ENCODE data around the gene MRPS34. TPM values are rescaled to one million over a fixed set of nuclear protein-coding genes. Genes with fewer than 3 reads are reported as not detected.

Gene MRPS34
- total RNA-seq, 4 donors from 2014 or later: 67.6 to 114 (median 82.3) TPM

GRCh38 chr16:1726661-1727502 lies 46.1 kb downstream of the MRPS34 start:
- peaks cover 3 to 24% (median 14%) of the 10 kb centered on the region in 4 donors for H3K4me1 ChIP-seq
- TF ChIP-seq POLR2A (IDR thresholded peaks at IDR 0.05) (no peak), CTCF (IDR thresholded peaks at IDR 0.05) (no peak)
- H3K27ac ChIP-seq: no peak overlapping the region
- no peaks in the 10 kb centered on the region for H3K9me3 ChIP-seq
- peaks cover 0 to 68% (median 0%) of the 10 kb centered on the region in 3 donors for H3K36me3 ChIP-seq
- no peaks in the 10 kb centered on the region for H3K27me3 ChIP-seq
- no peak overlapping the region for H3K4me3 ChIP-seq
- no peak for DNase-seq

GRCh38 chr16:1724491-1724890 lies 48.4 kb downstream of the MRPS34 start:
- no peak overlapping the region for H3K4me3 ChIP-seq
- H3K36me3 ChIP-seq: peaks cover 0 to 46% (median 0%) of the 10 kb centered on the region in 3 donors
- no peaks in the 10 kb centered on the region for H3K9me3 ChIP-seq
- no peaks in the 10 kb centered on the region for H3K27me3 ChIP-seq
- H3K27ac ChIP-seq: no peak overlapping the region
- DNase-seq: no peak
- H3K4me1 ChIP-seq: peaks cover 3 to 34% (median 17%) of the 10 kb centered on the region in 4 donors
- TF ChIP-seq CTCF (IDR thresholded peaks at IDR 0.05) (no peak), POLR2A (IDR thresholded peaks at IDR 0.05) (no peak)

- DNase-seq: peak in 2 of 3 donors; percentile 58 to 72
- Histone ChIP-seq H3K4me1 (peaks cover 3 to 34% (median 20%) of the 10 kb centered on the region in 4 donors), H3K9me3 (no peaks in the 10 kb centered on the region), H3K27me3 (no peaks in the 10 kb centered on the region), H3K4me3 (no peak overlapping the region), H3K27ac (peak overlapping the region in 2 of 4 donors; percentile 52 to 60), H3K36me3 (peaks cover 0 to 37% (median 0%) of the 10 kb centered on the region in 3 donors)
- TF ChIP-seq CTCF (IDR thresholded peaks at IDR 0.05) (peak; percentile 61 to 82 (median 68)), POLR2A (IDR thresholded peaks at IDR 0.05) (no peak)
These were observed 49.3 kb downstream of the MRPS34 start for GRCh38 chr16:1723450-1724147.

Small RNA genes lying within 50 kb of the gene (small RNA-seq; reads per million reads assigned to genes)
- 0.12 to 0.70 reads per million in 2 donors for gene MIR3177

Other genes with a start within 250 kb of the MRPS34 start
- 10 to 100 TPM in 3 of 4 donors, 1 to 10 TPM in 1; 7.4 to 42.1 (median 11.6) TPM for gene TMEM204, start 239.5 kb downstream of the MRPS34 start, total RNA-seq
- 10 to 100 TPM in 3 of 4 donors, 1 to 10 TPM in 1; 7.5 to 21.6 (median 18.4) TPM for gene IFT140, start 161.1 kb downstream of the MRPS34 start, total RNA-seq
- gene CRAMP1, start 160.8 kb downstream of the MRPS34 start, total RNA-seq: 10 to 100 TPM; 16.5 to 37.1 (median 20.0) TPM
- 10 to 100 TPM; 22.7 to 32.3 (median 25.0) TPM for gene JPT2, start 94.9 kb downstream of the MRPS34 start, total RNA-seq
- 100 to 1,000 TPM in 3 of 4 donors, 10 to 100 TPM in 1; 78.1 to 456 (median 193) TPM for gene MAPK8IP3, start 66.9 kb downstream of the MRPS34 start, total RNA-seq
- 100 to 1,000 TPM in 3 of 4 donors, 10 to 100 TPM in 1; 69.3 to 150 (median 126) TPM for gene NME3, start 1.6 kb downstream of the MRPS34 start, total RNA-seq
- gene EME2, start 324 bp downstream of the MRPS34 start, total RNA-seq: 10 to 100 TPM; 54.6 to 99.9 (median 67.0) TPM
- 100 to 1,000 TPM in 2 of 4 donors, 10 to 100 TPM in 2; 76.4 to 148 (median 102) TPM for gene SPSB3, start 9.4 kb upstream of the MRPS34 start, total RNA-seq
- gene NUBP2, start 9.8 kb upstream of the MRPS34 start, total RNA-seq: 10 to 100 TPM; 47.1 to 99.9 (median 59.3) TPM
- under 1 TPM in 1 of 4 donors, not detected in 3; 0.35 TPM for gene IGFALS, start 20.6 kb upstream of the MRPS34 start, total RNA-seq
- gene HAGH, start 53.7 kb upstream of the MRPS34 start, total RNA-seq: 100 to 1,000 TPM; 105 to 187 (median 155) TPM
- 100 to 1,000 TPM; 107 to 188 (median 152) TPM for gene FAHD1, start 54.1 kb upstream of the MRPS34 start, total RNA-seq
- not detected for gene MEIOB, start 99.0 kb upstream of the MRPS34 start, total RNA-seq
- gene HS3ST6, start 145.3 kb upstream of the MRPS34 start, total RNA-seq: not detected
- 10 to 100 TPM; 17.3 to 46.6 (median 38.3) TPM for gene MSRB1, start 170.1 kb upstream of the MRPS34 start, total RNA-seq
- not detected for gene RPL3L, start 181.6 kb upstream of the MRPS34 start, total RNA-seq
- 100 to 1,000 TPM in 3 of 4 donors, 10 to 100 TPM in 1; 55.3 to 373 (median 236) TPM for gene NDUFB10, start 186.4 kb upstream of the MRPS34 start, total RNA-seq
- 1,000 to 10,000 TPM in 3 of 4 donors, 100 to 1,000 TPM in 1; 736 to 1,881 (median 1,543) TPM for gene RPS2, start 191.7 kb upstream of the MRPS34 start, total RNA-seq
- not detected for gene RNF151, start 193.7 kb upstream of the MRPS34 start, total RNA-seq
- gene TBL3, start 198.9 kb upstream of the MRPS34 start, total RNA-seq: 10 to 100 TPM; 19.8 to 50.8 (median 39.1) TPM
- gene NOXO1, start 208.3 kb upstream of the MRPS34 start, total RNA-seq: 10 to 100 TPM in 3 of 4 donors, 1 to 10 TPM in 1; 8.6 to 23.1 (median 11.3) TPM
- gene GFER, start 211.1 kb upstream of the MRPS34 start, total RNA-seq: 100 to 1,000 TPM in 1 of 4 donors, 10 to 100 TPM in 3; 31.4 to 102 (median 83.1) TPM
- gene SYNGR3, start 216.8 kb upstream of the MRPS34 start, total RNA-seq: 1 to 10 TPM in 3 of 4 donors, not detected in 1; 1.3 to 3.9 (median 3.3) TPM
- gene ZNF598, start 236.7 kb upstream of the MRPS34 start, total RNA-seq: 10 to 100 TPM; 48.5 to 84.0 (median 51.4) TPM
- 1 to 10 TPM in 2 of 4 donors, not detected in 2; 2.8 to 9.1 TPM for gene NPW, start 246.7 kb upstream of the MRPS34 start, total RNA-seq